A549 (cell line): Measurements from ENCODE around the gene SZT2.

Experiments used
- CTCF ChIP-seq: fragments of >200 bp; sonication (Bioruptor Twin); formaldehyde crosslinking; IDR thresholded peaks from 3 replicates; pipeline ENCODE4 v1.5.1; 2016
- HDAC2 ChIP-seq: fragments of 200-600 bp; sonication (generic); IDR thresholded peaks from 2 replicates; pipeline ENCODE4 v1.6.1; 2016
- MYC ChIP-seq: IDR thresholded peaks from 2 replicates; pipeline ENCODE4 v1.6.1; 2012; ENCODE audit warnings: mild to moderate bottlenecking, inconsistent platforms, low read length, improper control_type of control experiment, borderline replicate concordance
- POLR2A ChIP-seq: IDR thresholded peaks from 2 replicates; pipeline ENCODE4 v1.6.1; 2012; ENCODE audit warnings: mild to moderate bottlenecking, low read length
- RCOR1 ChIP-seq: fragments of 150-350 bp; IDR thresholded peaks from 2 replicates; pipeline ENCODE4 v1.6.1; 2014; ENCODE audit warnings: antibody characterized with exemption, low read length, low read depth
- TF ChIP-seq, protein P1 (sequence below): IDR thresholded peaks from 2 replicates; pipeline ENCODE4 v1.6.1; 2012

- TF ChIP-seq RCOR1 (no peak), POLR2A (no peak), CTCF (no peak), HDAC2 (no peak), MYC (no peak)
- TF ChIP-seq, protein P1, sequence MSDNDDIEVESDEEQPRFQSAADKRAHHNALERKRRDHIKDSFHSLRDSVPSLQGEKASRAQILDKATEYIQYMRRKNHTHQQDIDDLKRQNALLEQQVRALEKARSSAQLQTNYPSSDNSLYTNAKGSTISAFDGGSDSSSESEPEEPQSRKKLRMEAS, result no peak
These were observed 47.6 kb downstream of the SZT2 start for GRCh38 chr1:43437031-43437973.
